ENCODE measurements around the gene KRT80.
"Not testable (repeated sequence)": the region's sequence is repeated elsewhere in the genome, so short reads cannot be mapped to it uniquely, and the experiment has no call there.

KRT80 gene

DNA sequence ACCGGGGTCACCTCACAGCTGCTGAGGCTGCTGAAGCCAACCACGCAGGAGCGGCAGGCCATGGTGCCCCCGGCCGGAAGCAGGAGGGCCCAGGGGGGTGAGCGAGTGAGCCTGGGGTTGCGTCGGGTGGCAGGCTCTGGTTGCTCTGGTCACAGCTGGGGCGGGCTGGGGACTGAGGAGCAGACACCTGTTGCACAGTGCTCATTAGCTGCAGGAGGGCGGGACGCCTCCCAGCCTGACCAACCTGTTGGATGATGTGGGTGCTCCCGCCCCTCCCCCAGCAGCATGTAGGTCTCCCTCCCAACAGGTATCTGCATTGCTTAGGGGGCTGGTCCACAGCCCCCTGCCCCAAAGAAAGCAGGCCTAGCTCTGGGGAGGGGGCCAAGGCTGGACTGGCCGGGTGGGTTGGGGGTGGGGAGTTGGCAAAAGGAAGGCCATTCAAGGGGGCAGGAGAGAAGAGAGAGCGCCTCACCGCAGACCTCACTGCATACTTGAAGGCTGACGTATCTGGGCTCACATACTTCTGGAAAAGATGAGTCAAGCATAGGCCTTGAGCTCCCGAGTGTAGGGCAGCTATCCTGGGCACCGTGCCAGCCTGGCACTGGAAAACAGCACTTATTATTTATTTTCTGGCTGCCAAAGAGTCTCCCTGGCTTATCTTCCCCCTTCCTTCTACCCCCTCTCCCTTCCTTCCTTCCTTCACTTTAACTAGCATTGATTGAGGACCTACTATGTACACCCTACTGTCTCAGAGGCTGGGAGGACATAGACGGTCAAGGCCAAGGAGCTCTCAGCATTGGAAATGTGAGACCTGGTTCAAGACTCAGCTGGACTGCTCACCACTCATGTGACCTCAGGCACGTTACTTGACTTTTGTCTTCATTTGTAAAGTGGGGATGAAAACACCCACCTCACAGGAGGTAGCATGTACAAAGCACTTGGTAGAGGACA lies at the start of gene KRT80:
TSS of gene KRT80 (minus strand) at position 174 of the 951 bp plus-strand sequence. CDS start at position 62, 112 bp downstream.
- no peak for DNase-seq (ENCODE audit: low read depth in 2 of 2, low spot score in 1 of 2)

DNA sequence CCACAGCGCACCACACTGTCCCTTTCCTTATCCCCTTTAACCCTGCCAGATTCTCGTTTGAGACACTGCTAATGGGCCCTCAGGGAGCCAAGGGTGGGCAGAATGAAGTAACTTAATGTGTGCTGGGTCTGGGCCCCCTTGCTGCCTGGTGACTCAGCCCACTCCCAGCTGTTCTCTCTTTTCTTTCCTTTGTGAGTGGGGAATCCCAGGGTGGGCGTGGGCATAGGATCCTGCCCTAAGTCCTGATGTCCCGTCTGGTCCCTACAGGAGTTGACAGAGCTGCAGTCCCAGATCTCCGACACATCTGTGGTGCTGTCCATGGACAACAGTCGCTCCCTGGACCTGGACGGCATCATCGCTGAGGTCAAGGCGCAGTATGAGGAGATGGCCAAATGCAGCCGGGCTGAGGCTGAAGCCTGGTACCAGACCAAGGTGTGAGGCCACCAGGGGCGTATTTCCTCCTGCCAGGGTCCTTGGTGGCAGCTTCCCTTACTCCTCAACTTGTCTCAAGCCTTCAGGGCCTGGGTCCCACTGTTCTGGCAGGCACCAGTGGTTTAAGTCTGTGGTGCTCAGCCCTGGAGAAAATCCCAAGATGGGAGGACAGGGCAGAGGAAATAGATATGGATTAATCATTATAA lies 49.5 kb upstream of the KRT80 start:
- no peak for DNase-seq (ENCODE audit: low read depth in 2 of 2, low spot score in 1 of 2)

DNA sequence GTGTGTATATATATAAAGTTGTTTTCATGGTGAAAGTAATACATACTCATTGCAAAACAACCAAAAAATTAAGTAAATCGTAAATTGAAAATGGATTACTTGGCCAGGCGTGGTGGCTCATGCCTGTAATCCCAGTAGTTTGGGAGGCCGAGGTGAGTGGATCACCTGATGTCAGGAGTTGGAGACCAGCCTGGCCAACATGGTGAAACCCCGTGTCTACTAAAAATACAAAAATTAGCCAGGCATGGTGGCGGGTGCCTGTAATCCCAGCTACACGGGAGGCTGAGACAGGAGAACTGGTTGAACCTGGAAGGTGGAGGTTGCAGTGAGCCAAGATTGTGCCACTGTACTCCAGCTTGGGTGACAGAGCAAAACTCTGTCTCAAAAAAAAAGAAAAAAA lies 48.4 kb upstream of the KRT80 start:
- not testable (repeated sequence) for DNase-seq (ENCODE audit: low read depth in 2 of 2, low spot score in 1 of 2)

DNA sequence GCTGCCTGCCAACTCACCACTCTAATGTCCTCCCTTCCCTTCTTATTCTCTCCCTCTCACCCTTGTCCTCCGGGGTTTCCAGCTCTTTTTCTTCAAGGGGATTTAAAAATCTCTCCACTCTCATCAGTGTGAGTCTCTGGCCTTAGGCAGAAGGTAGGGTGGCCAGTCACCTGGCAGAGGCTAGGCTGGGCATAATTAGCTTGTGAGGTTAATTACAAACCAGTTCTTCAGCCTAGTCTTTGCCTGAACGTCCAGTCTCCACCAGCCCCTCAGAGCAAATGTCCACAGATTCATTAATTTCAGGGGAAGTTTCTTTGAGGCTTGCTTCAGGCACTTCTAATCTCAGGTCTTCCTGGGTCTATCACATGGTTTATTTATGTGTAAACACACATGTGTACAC lies 48.0 kb upstream of the KRT80 start:
- DNase-seq (ENCODE audit: low read depth in 2 of 2, low spot score in 1 of 2): no peak

DNA sequence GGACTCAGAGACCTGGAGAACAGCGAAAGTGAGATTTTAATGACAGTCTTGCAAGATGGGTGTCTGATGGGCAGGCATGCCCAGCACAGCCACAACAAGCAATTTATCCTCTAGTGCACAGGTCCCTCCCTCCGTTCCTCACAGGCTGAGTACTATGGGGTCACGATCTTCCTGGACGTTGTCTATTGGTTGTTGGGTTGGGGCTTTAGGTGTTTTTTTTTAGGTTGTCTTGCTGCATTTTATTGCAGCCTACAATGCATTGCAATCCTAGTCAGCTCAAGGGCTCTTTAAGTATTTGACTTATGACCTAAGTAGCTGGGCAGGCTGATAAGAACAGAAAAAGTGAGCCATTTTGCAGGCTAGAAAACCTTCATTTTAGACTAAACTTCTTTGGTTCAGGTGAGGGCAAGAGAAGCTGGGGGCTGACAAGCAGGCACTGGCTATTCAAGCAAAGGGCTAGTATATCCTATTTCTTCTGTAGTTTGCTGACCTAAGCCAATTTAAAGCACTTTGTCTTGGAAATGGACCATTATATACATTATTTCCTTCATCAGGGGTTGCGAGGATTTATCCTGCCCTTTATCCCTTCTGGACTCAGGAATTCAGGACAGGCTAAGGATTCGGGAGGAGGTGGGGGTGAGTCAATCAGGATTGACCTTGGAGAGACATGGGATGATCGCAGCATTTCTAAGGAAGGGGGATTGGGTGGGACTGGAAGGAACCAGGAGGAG lies 47.3 kb upstream of the KRT80 start:
- no peak for DNase-seq (ENCODE audit: low read depth in 2 of 2, low spot score in 1 of 2)

DNA sequence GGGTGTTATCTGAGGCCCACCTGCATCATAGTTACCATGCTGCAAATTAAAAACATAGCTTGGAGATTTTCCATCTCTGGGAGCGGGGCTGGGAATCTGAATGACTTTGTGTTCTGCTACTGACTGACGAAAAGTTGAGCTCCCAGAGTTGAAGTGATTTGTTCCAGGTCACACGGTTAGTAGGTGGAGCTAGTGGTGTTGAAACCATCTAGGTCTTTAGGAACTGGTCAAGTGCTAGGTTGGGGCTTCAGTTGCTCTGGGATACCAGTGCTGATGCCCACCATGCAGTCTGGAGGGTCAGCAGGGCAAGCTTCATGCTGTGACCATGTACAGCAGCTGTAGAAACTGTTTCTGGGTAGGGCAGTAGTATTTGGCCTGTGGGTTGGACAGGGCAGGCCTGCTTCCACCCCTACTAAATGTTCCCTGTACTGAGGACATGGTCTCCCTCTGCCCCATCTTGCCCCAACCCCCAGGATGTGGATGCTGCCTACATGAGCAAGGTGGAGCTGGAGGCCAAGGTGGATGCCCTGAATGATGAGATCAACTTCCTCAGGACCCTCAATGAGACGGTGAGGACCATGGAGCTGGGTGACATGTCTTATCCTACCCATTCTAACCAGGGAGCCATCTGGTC lies 46.5 kb upstream of the KRT80 start:
- DNase-seq (ENCODE audit: low read depth in 2 of 2, low spot score in 1 of 2): no peak

DNA sequence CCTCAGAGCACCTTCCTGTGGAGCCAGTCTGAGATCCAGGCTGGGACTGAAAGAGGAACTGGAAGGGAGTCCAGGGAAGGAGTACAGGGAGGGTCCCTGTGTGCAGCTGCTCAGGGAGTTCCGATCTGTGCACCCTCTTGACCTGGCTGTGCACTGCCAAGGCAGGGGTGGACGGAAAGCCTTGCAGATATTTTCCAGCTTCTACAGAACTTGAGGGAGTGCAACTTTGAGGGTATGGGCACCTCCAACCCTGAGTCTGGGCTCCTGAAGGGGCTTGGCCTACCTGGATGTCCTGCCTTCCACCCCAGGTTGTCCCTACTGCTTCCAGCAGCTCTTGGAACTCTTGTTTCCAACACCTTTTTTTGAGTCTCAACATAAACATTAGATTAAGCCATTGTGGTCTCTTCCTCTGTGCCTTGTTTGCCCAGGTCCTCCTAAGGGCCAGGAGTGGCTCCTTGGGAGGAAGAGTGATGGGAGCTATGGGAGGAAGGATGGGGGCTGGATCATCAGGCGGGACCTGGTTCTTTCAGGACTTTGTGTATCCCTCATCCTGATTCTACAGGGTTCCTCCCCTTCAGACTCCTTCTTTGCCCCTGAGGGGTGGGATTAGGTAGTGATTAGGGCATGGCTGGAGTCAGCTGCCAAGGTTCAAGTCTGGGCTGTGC lies 44.7 kb upstream of the KRT80 start:
- DNase-seq (ENCODE audit: low read depth in 2 of 2, low spot score in 1 of 2): no peak

DNA sequence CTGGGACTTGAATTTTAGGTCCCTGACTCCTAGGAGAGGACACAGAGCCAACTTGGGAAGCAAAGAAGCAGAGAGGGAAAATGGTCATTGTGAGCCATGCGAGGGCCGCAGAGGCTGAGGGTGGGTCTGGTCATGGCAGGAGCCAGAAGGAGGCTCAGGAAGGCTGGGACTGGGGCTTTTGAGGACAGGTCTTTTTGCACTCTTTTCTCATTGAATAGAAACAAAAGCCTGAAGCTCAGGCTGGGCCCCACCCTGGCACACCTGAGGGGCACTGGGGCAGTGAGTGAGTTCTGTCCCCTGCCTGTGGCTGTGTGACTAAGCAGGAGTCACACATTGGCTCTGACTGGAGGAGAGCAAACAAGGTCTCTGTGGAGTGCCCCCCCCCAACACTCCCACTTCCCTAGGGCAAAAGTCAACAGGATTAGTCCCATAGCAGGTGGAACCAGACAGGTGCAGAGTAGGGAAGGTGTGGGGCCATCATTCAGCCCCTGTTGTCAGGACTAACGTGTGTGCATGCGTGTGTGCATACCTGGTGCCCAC lies 44.1 kb upstream of the KRT80 start:
- DNase-seq (ENCODE audit: low read depth in 2 of 2, low spot score in 1 of 2): no peak

DNA sequence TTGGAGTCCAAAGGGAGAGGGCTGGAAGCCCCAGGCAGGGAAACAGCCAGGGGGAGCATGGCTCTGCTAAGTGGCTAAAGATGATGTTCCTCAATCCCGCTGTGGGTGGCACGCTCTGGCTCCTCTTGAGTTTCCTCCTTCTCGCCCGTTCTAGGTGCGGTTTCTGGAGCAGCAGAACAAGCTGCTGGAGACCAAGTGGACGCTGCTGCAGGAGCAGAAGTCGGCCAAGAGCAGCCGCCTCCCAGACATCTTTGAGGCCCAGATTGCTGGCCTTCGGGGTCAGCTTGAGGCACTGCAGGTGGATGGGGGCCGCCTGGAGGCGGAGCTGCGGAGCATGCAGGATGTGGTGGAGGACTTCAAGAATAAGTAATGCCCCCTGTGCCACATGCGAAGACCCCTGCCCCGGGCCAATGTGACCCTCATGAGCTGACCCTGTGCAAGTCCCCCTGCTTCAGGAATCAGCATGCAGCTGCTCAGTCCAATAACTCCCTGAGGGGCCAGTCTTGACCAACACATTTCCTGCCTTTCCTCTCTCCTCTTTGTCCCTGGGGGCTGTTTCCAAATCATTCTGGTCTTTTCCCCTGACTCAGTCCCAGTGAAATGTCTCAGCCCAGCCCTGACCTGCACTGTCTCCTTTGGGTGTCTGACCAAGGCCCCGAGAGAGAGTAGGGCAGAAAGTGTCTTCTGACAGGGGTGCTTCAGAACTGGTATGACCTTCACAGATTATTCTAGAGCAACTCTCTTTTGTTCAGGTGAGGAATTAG lies 43.4 kb upstream of the KRT80 start:
- DNase-seq (ENCODE audit: low read depth in 2 of 2, low spot score in 1 of 2): no peak

DNA sequence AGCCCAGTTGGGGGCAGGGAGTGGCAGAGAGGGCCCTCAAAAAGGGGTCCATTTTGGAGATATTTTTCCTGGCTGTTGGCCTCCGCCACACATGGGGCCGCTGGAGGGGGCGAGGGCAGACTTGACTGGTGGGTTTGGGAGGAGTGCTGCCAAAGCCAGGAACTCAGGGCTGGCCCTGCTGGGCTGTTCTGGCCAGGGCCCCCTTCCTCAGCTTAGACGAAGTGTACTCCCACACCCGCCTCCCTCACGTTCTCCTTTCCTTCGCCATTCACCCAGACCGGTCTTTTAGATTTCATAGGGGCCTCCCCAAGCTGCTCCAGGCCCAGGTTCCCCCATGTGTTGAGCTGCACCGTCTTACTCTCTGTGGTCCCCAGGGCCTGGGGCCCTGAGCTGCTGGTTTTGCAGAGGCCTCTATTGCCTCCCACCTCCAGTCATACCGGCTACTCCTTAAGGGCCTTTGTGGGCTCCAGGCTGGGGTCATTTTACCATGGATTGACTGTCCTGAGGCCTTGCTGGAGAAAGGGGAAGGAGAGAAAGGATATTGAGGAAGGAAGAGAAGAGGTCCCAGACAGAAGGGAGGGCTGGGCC lies 42.5 kb upstream of the KRT80 start:
- no peak for DNase-seq (ENCODE audit: low read depth in 2 of 2, low spot score in 1 of 2)

DNA sequence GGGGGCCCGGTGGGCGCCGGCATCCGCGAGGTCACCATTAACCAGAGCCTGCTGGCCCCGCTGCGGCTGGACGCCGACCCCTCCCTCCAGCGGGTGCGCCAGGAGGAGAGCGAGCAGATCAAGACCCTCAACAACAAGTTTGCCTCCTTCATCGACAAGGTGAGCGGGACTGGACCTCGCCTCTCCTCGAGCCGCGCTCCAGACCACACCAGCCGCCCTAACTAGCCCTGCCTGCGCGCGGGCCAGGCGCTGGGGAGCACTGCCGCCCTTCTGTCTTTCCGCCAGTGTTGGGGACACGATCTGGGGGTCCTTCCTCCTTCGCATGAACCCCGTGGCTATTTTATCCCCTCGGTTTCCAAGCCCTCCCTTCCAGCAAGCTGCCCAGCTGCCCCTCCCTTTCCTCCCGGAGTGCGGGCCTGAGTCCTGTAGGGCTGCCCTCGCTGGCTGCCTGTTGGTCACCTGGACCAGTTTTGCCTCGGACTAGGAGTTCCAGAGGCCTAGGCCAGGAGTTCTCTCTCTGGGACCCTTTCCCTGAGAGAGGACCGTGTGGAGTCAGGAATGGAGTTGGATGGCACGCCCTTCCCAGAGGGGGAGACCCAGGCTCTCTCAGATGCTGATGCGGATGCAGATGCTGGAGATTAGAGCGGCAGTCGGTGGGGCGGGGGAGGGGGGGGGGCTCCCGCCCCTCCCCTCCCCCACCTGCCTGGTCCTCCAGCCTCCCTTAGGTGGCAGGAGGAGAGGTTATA lies 41.8 kb upstream of the KRT80 start:
- no peak for DNase-seq (ENCODE audit: low read depth in 2 of 2, low spot score in 1 of 2)

DNA sequence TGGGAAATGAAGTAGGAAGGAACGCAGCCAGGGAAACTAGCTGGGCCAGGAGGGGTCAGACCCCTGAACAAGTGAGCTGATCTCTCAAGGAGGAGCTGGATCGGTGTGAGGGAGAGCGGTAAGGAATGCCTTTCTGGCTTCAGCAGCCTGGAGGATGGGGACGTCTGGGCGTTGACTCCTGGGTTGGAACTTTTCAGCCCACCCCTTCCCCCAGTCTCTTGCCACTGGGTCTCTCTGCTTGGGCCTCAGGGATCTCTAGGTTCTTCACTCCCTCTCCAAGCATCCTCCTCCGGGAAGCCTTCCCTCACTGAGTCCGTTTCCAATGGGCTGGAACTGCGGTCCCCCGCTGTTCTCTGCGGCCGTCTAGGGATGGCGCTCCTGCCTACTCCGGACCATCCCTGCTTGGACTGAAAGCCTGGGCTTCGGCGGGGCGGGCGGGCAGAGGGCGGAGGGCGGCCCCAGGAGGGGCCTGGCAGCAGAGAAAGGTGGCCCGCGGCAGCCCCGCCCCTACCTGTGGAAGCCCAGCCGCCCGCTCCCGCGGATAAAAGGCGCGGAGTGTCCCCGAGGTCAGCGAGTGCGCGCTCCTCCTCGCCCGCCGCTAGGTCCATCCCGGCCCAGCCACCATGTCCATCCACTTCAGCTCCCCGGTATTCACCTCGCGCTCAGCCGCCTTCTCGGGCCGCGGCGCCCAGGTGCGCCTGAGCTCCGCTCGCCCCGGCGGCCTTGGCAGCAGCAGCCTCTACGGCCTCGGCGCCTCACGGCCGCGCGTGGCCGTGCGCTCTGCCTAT lies 41.1 kb upstream of the KRT80 start, which contains the start of gene KRT7:
TSS of gene KRT7 (plus strand) at position 570 of the 788 bp plus-strand sequence. CDS start at position 624, 54 bp downstream.
- no peak for DNase-seq (ENCODE audit: low read depth in 2 of 2, low spot score in 1 of 2)

DNA sequence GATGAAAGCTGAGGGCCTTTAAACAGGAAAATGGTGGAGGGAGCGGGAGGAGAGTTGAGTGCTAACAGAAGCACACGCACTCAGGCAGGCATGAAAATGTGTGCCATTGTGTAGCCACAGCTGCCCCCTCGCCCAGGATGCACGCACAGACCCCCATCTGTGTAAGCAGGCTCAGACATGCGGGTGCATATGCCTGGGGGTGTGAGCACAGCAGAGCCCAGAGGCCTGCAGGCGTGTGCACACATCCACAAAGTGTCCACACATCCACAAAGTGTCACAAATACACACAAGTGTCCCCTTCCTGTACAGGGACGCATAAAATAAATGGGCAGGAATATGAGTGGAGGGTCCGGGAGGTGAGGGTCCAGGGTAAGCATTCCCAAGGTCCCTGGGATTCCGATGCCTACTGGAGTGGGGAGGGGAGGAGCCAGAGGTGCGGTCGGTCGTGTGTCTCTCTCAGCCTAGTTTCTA lies 40.4 kb upstream of the KRT80 start:
- no peak for DNase-seq (ENCODE audit: low read depth in 2 of 2, low spot score in 1 of 2)

DNA sequence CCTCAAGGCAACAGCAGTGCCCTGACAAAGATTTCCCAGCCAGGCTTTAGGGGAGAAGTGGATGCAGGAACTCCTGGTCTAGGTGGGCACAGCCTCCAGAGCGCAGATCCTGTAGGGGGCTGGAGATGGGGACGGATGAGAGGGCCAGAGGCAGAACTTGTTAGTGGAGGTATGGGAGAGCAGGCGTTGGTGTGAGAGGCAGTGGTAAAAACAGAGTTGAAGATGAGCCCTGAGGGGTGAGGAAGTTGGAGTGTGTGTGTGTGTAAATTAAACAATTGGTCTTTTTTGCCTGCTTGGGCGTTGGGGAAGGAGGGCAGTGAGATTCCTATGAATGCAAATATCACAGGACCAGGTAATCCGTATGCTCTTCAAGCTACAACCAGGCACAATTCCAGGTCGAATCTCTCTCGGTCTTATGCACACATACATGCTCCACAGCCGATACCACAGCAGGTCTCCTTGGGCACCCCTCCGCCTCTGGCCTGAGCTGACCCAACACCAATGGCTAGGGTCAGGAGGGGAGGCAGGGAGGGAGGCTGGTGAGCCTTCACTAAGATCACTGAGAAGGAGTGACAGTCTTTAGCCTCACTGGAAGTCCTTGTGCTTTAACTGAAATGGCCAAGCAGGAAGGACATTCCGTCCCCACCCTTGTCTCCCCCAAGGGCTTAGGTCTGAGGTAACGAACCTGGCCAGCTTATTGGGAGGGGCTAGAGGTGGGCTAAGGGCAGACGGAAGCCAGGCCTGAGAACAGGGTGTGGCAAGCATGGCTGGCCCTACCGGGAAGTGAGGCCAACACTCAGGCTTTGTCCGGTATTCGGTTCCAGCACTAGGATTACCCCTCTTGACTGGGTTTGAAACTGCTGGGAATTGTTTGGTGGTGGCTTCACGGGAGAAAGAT lies 39.7 kb upstream of the KRT80 start:
- no peak for DNase-seq (ENCODE audit: low read depth in 2 of 2, low spot score in 1 of 2)

DNA sequence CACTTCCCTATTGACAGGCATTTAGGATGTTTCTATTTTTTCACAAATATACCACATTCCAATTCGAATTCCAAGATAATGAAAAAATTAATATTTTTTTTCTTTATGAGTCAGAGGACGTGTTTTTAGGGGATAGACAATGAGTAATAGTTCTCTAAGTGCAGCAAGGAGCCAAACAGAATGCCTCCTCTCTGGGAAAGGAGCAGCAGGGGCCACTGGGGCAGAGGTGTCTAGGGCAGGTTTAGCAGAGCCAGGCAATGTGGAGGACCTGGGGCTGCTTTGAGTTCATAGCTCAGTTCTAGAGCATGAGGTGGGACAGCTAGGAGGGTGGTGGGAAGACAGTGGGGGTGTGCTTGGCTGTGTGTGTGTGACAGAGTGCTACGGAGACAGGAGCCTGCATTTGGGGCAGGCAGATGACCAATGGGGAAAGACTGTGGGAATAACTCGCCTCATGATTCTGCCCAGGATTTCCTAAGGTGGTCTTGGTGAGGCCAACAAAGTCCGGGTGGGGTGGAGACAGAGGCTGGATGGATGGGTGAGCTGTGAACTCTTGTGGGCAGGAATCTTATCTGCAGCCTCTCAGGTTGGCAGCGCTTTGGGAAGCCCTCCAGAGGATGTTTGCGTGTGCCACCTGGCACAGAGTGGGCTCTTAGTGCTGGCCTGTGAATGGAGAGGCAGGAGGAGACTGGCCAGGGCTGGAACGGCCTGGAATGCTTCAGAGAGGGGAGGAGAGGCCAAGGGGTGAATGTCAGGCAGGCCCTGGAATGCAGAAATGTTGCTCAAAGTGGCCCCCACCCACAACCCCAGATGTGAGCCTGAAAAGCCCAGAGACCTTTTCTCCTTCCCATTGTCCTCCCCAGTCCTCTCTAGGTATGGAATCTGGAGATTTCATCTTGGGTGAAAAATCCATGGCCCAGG lies 38.8 kb upstream of the KRT80 start:
- no peak for DNase-seq (ENCODE audit: low read depth in 2 of 2, low spot score in 1 of 2)

Measured in stimulated activated CD8-positive, alpha-beta memory T cell treated with anti-CD3 and anti-CD28 coated beads, Interleukin-4, amount 100 ng/mL, for 1 hour (primary cell).